Endothelial cell of umbilical vein (primary cell): ENCODE results near the gene SST. TPM values are rescaled to one million over a fixed set of nuclear protein-coding genes. Genes with fewer than 3 reads are reported as not detected.

Experiments
- BruUV-seq: library from RNA; stranded (reverse); fragments of 400-500 nt; replicated peaks from 2 replicates; lab custom pipeline; 2021; lab: Mats Ljungman, UMichigan
- CTCF ChIA-PET: fragments of 300-600, 350-600 bp; sonication (Branson Sonifier 250); formaldehyde crosslinking; loops from one replicate; lab custom pipeline; 2021; ENCODE audit warnings: antibody characterized with exemption, inconsistent platforms; lab: Charles Lee
- POLR2A ChIA-PET: fragments of 300-600, 350-600 bp; sonication (Branson Sonifier 250); formaldehyde crosslinking; loops from one replicate; lab custom pipeline; 2021; ENCODE audit warnings: antibody characterized with exemption, inconsistent platforms; lab: Charles Lee
- DNase-seq: peaks from one replicate; pipeline ENCODE4 v3.0.0-alpha.2; 2011; ENCODE audit warnings: low read depth, low spot score
- FAIRE-seq: peaks from 2 replicates; lab custom pipeline; 2011; peaks lifted over from hg19 to GRCh38; lab: Jason Lieb, UNC
- H2AFZ ChIP-seq: 2 replicates; pipeline ENCODE4 v1.6.0; 2012; ENCODE audit warnings: low read depth, low read length, control low read depth, inconsistent platforms
- H3K27ac ChIP-seq: 2 replicates; pipeline ENCODE4 v1.5.1; 2011; ENCODE audit warnings: low read depth, mild to moderate bottlenecking, control low read depth, low read length, moderate library complexity; ENCODE audit not compliant: insufficient read depth
- H3K27me3 ChIP-seq, 2 experiments: 2 replicates each; pipeline versions ENCODE4 v1.6.0 to v1.6.1; 2011; ENCODE audit warnings: low read length in 2 of 2, mixed read lengths in 1 of 2; ENCODE audit not compliant: control insufficient read depth in 2 of 2, insufficient read depth in 2 of 2
- H3K36me3 ChIP-seq, 2 experiments: 2 replicates in 1 of 2; 3 replicates in 1 of 2; pipeline ENCODE4 v1.5.1; 2011; ENCODE audit warnings: low read length in 2 of 2, mild to moderate bottlenecking in 1 of 2, moderate library complexity in 1 of 2; ENCODE audit not compliant: control insufficient read depth in 2 of 2, insufficient read depth in 2 of 2; ENCODE audit errors: extremely low read depth in 1 of 2
- H3K4me1 ChIP-seq: 3 replicates; pipeline ENCODE4 v1.5.1; 2011; ENCODE audit warnings: mild to moderate bottlenecking, low read length; ENCODE audit not compliant: control insufficient read depth, insufficient read depth; ENCODE audit errors: extremely low read depth
- H3K4me2 ChIP-seq: 2 replicates; pipeline ENCODE4 v1.6.1; 2011; ENCODE audit warnings: low read length, control low read depth, mixed read lengths; ENCODE audit not compliant: insufficient read depth
- H3K4me3 ChIP-seq, 3 experiments: fragments of 200-600 bp in 1 of 3; sonication (generic), shearing (Covaris generic) in 1 of 3; replicated peaks in 1 of 3; 2 replicates each; pipeline ENCODE4 v1.5.1; 2011 to 2016; ENCODE audit warnings: control low read depth in 3 of 3, low read length in 3 of 3, mild to moderate bottlenecking in 2 of 3, inconsistent platforms in 1 of 3, low read depth in 1 of 3, moderate library complexity in 1 of 3; ENCODE audit not compliant: insufficient read depth in 1 of 3
- H3K79me2 ChIP-seq: 2 replicates; pipeline ENCODE4 v1.6.0; 2012; ENCODE audit warnings: low read length, inconsistent platforms; ENCODE audit not compliant: control insufficient read depth, insufficient read depth
- H3K9ac ChIP-seq: replicated peaks from 2 replicates; pipeline ENCODE3; 2011; ENCODE audit warnings: low read length, control low read depth; ENCODE audit not compliant: insufficient read depth; ENCODE audit errors: extremely low read depth
- H3K9me1 ChIP-seq: replicated peaks from 3 replicates; pipeline ENCODE4 v1.6.0; 2011; ENCODE audit warnings: mild to moderate bottlenecking, low read length; ENCODE audit not compliant: control insufficient read depth, insufficient read depth; ENCODE audit errors: extremely low read depth
- H3K9me3 ChIP-seq: replicated peaks from 2 replicates; pipeline ENCODE4 v1.5.1; 2012; ENCODE audit warnings: low read length, inconsistent platforms; ENCODE audit not compliant: control insufficient read depth, insufficient read depth
- H4K20me1 ChIP-seq: replicated peaks from 2 replicates; pipeline ENCODE3; 2011; ENCODE audit warnings: mild to moderate bottlenecking, low read length; ENCODE audit not compliant: control insufficient read depth, insufficient read depth; ENCODE audit errors: extremely low read depth
- CTCF ChIP-seq, 2 donors: IDR thresholded peaks; 1 replicate in 1 of 2; 2 replicates in 1 of 2; pipeline ENCODE4 v1.5.1; 2011; ENCODE audit warnings: low read length in 2 of 2, mild to moderate bottlenecking in 2 of 2, moderate library complexity in 2 of 2, control low read depth in 1 of 2, inconsistent platforms in 1 of 2, low read depth in 1 of 2; ENCODE audit not compliant: insufficient read depth in 1 of 2; ENCODE audit errors: extremely low read depth in 1 of 2
- EZH2 ChIP-seq: IDR thresholded peaks from 2 replicates; pipeline ENCODE4 v1.6.1; 2012; ENCODE audit warnings: borderline replicate concordance, low read depth, mild to moderate bottlenecking, moderate library complexity, low read length, inconsistent platforms; ENCODE audit not compliant: severe bottlenecking
- FOS ChIP-seq: IDR thresholded peaks from 2 replicates; pipeline ENCODE4 v1.6.1; 2011; ENCODE audit warnings: mild to moderate bottlenecking, low read length, moderate library complexity, borderline replicate concordance; ENCODE audit not compliant: insufficient read depth
- GATA2 ChIP-seq: IDR thresholded peaks from 2 replicates; pipeline ENCODE4 v1.7.0; 2011; ENCODE audit warnings: low read depth, mild to moderate bottlenecking, moderate library complexity, mixed read lengths, low read length; ENCODE audit not compliant: insufficient read length, insufficient read depth
- JUN ChIP-seq: IDR thresholded peaks from 2 replicates; pipeline ENCODE4 v1.6.1; 2011; ENCODE audit warnings: borderline replicate concordance, low read depth; ENCODE audit not compliant: insufficient read length, insufficient read depth
- MAX ChIP-seq: IDR thresholded peaks from 2 replicates; pipeline ENCODE4 v1.6.1; 2011; ENCODE audit not compliant: insufficient read depth, insufficient read length
- MYC ChIP-seq: IDR thresholded peaks from one replicate; pipeline ENCODE4 v1.6.1; 2011; ENCODE audit warnings: mild to moderate bottlenecking, low read depth, low read length
- POLR2A ChIP-seq: IDR thresholded peaks from 2 replicates; pipeline ENCODE4 v1.6.1; 2012; ENCODE audit warnings: low read depth, mild to moderate bottlenecking, control low read depth, low read length
- POLR2AphosphoS5 ChIP-seq: IDR thresholded peaks from 2 replicates; pipeline ENCODE4 v1.6.1; 2012; ENCODE audit warnings: low read depth, mild to moderate bottlenecking, control low read depth, low read length, moderate library complexity; ENCODE audit not compliant: insufficient read depth
- dilution Hi-C: fragments of 300-500 bp; cut with MboI; formaldehyde crosslinking; loops from one replicate; pipeline ENCODE4 v1.15.0; 2019; ENCODE audit warnings: low sequenced_read_pairs; ENCODE audit not compliant: extremely low pct_ligation_motif_present
- intact Hi-C: fragments of 100-400 bp; cut with micrococcal nuclease; formaldehyde crosslinking; loops from one replicate; pipeline ENCODE4 v1.10.0; 2022
- polyA plus RNA-seq, 4 experiments: library from polyadenylated mRNA; depleted of rRNA in 3 of 4; stranded (reverse) in 3 of 4; unstranded in 1 of 4; fragments of >200 nt; gene quantifications; 2 replicates each; pipeline versions ENCODE4 v1.2.1 to v1.2.3, GENCODE V29; 2011 to 2012; ENCODE audit warnings: missing spikeins in 1 of 4
- total RNA-seq: library from RNA; stranded (reverse); gene quantifications from 2 replicates; pipeline ENCODE4 v1.2.3, GENCODE V29; 2021

Gene SST
- total and polyA plus RNA-seq, 2 donors (not counting 3 experiments of a cell fraction or from before 2014, with no cell fraction given), result not detected

GRCh38 chr3:187719628-187720336, 49.6 kb upstream of the SST start:
- no TSS peak for BruUV-seq
- POLR2A ChIA-PET, result no interaction called here
- no peak overlapping the region for H3K4me3 ChIP-seq
- no peaks in the 10 kb centered on the region for H3K27me3 ChIP-seq
- no peaks in the 10 kb centered on the region for H3K4me1 ChIP-seq
- DNase-seq (no peak), FAIRE-seq (no peak)
- H3K4me2 ChIP-seq, result no peak overlapping the region
- no peaks in the 10 kb centered on the region for H3K79me2 ChIP-seq
- TF ChIP-seq EZH2 (no peak), MAX (no peak), GATA2 (no peak), JUN (no peak), CTCF (IDR thresholded peaks at IDR 0.05; ENCODE audit: extremely low read depth in 1 of 2, insufficient read depth in 1 of 2, low read depth in 1 of 2, low read length in 2 of 2) (no peak), POLR2AphosphoS5 (no peak), MYC (no peak), FOS (no peak), POLR2A (no peak)
- dilution Hi-C loops, result no loop called here
- H3K9me1 ChIP-seq, result no peaks in the 10 kb centered on the region
- H3K9me3 ChIP-seq, result no peaks in the 10 kb centered on the region
- H3K9ac ChIP-seq, result no peak overlapping the region
- CTCF ChIA-PET, result interaction anchor here (1.0 to 7.9 kb wide), 4 partner anchors 40 to 499 kb away, joined by 3 to 99 read pairs (median 3); no protein-coding TSS in a partner anchor
- no peaks in the 10 kb centered on the region for H4K20me1 ChIP-seq
- peaks cover 11 to 13% of the 10 kb centered on the region in 2 experiments for H3K36me3 ChIP-seq
- intact Hi-C loops, result no loop called here
- H2AFZ ChIP-seq, result no peak overlapping the region
- H3K27ac ChIP-seq, result no peak overlapping the region
